Naive B cell (primary cell): Measurements from ENCODE around the gene ZCCHC18. TPM values are rescaled to one million over a fixed set of nuclear protein-coding genes. Genes with fewer than 3 reads are reported as not detected.

Experiments
- ATAC-seq, 2 donors: fragments of 150-1000 bp; cut with Tn5 transposase; 2 replicates each; pipeline ENCODE4 v1.10.0; 2021; ENCODE audit warnings: low read depth in 2 of 2, mild to moderate bottlenecking in 2 of 2, moderate library complexity in 2 of 2
- DNase-seq: peaks from one replicate; pipeline ENCODE4 v3.0.0; 2022
- H3K27ac Mint-ChIP-seq, 6 donors: one replicate each; pipeline ENCODE4 v1.8.0; 2020 to 2022; ENCODE audit warnings: mild to moderate bottlenecking in 6 of 6, mixed read lengths in 6 of 6, moderate library complexity in 5 of 6, inconsistent platforms in 2 of 6
- H3K27me3 Mint-ChIP-seq, 3 donors: one replicate each; pipeline ENCODE4 v1.8.0; 2021 to 2022; ENCODE audit warnings: mixed read lengths in 3 of 3, mild to moderate bottlenecking in 1 of 3
- H3K36me3 Mint-ChIP-seq, 2 donors: one replicate each; pipeline ENCODE4 v1.8.0; 2020 to 2022; ENCODE audit warnings: mixed read lengths in 2 of 2, inconsistent platforms in 1 of 2, mild to moderate bottlenecking in 1 of 2
- H3K4me1 Mint-ChIP-seq, 3 donors: one replicate each; pipeline ENCODE4 v1.8.0; 2020 to 2022; ENCODE audit warnings: mixed read lengths in 3 of 3, inconsistent platforms in 1 of 3, mild to moderate bottlenecking in 1 of 3, moderate library complexity in 1 of 3
- H3K4me3 Mint-ChIP-seq, 8 donors: one replicate each; pipeline ENCODE4 v1.8.0; 2020 to 2022; ENCODE audit warnings: mild to moderate bottlenecking in 8 of 8, mixed read lengths in 8 of 8, moderate library complexity in 8 of 8, inconsistent platforms in 2 of 8
- H3K9me3 Mint-ChIP-seq, 7 donors: one replicate each; pipeline ENCODE4 v1.8.0; 2020 to 2022; ENCODE audit warnings: mixed read lengths in 7 of 7, mild to moderate bottlenecking in 5 of 7, inconsistent platforms in 2 of 7, moderate library complexity in 1 of 7
- polyA plus RNA-seq, 6 donors: library from polyadenylated mRNA; unstranded; fragments of 300-500 nt; fragmentation: Illumina TruSeq; gene quantifications; one replicate each; pipeline ENCODE4 v1.2.3, GENCODE V29; 2021; ENCODE audit warnings: low read depth in 6 of 6

Gene ZCCHC18
- polyA plus RNA-seq, 6 donors from 2014 or later, result 14.1 to 30.6 (median 23.5) TPM

- ATAC-seq, result no peak
- Mint-ChIP-seq H3K36me3 (peaks cover 0 to 5% of the 10 kb centered on the region in 2 donors), H3K27ac (peak overlapping the region in 1 of 6 donors; percentile 21), H3K9me3 (peaks cover 0 to 4% (median 1%) of the 10 kb centered on the region in 7 donors), H3K27me3 (no peaks in the 10 kb centered on the region), H3K4me1 (peaks cover 16 to 29% (median 25%) of the 10 kb centered on the region in 3 donors), H3K4me3 (no peak overlapping the region)
- DNase-seq, result no peak
Observed at GRCh38 chrX:104141087-104141760, 28.9 kb downstream of the ZCCHC18 start.

- H3K9me3 Mint-ChIP-seq, result peaks cover 0 to 4% (median 0%) of the 10 kb centered on the region in 7 donors
- ATAC-seq (no peak), DNase-seq (no peak)
- H3K36me3 Mint-ChIP-seq, result peaks cover under 1 to 5% of the 10 kb centered on the region in 2 donors
- H3K27ac Mint-ChIP-seq, result peak overlapping the region in 3 of 6 donors; percentile 1 to 84 (median 24)
- peaks cover 4 to 20% (median 18%) of the 10 kb centered on the region in 3 donors for H3K4me1 Mint-ChIP-seq
- H3K4me3 Mint-ChIP-seq, result no peak overlapping the region
- H3K27me3 Mint-ChIP-seq, result no peaks in the 10 kb centered on the region
Observed at GRCh38 chrX:104151037-104151436, 38.7 kb downstream of the ZCCHC18 start.

DNA sequence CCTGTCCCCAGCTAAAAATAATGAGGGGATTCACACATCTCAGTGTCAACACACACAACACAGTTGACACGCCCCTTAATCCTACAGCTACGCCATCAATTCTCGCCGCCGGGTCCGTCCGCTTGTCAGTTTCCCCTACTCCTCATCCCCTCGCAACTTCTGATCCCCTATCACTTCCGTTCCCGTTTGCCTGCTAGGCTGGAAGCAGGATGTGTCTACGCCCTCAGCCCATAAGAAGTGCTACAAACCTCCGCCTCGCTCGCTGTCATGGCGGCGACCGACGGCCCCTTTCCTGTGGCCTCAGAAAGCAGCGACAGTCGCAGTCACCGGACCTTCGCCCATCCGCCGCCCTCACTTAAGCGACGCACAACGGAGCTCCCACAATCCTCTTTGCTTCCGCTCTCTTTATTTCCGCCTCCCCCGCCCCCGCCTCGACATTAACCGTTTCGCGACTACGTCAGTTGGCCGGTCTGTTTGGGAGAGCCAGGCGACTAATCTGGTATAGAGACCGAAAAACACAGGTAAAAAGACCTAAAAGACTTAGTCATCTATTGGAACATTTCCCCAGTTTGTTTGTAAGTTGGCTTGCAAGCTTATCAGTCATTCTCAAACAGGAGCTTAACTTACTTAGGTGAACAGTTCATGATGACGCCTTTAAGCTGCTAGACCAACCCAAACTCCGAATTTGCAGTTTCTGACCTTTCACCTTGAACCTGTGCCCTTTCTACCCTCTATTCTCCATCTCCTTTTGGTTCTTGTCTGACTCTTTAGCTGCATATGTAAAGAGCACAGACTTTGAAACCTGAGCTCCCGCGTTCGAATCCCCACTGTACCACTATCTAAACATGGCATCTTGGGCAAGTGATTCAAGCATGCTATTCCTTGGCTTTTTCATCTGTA is 44.6 kb downstream of the ZCCHC18 start, which contains the start of gene SLC25A53:
Gene SLC25A53, minus strand, starts transcription at position 380 of the 900 bp plus-strand sequence. CDS start 51,752 bp downstream, outside the sequence.
- Mint-ChIP-seq H3K27ac (peak within 1 kb of the TSS; percentile 99 to 100 (median 100)), H3K36me3 (peaks cover 5 to 10% of the 10 kb centered on the region in 2 donors), H3K9me3 (peaks cover 0 to 1% (median 0%) of the 10 kb centered on the region in 7 donors), H3K4me1 (peaks cover 6 to 22% (median 15%) of the 10 kb centered on the region in 3 donors), H3K4me3 (peak within 1 kb of the TSS; percentile 88 to 99 (median 97)), H3K27me3 (no peaks in the 10 kb centered on the region)
- ATAC-seq, result peak; percentile 86 to 87
- DNase-seq, result peak; percentile 79

Other genes with a start within 250 kb of the ZCCHC18 start
- gene TMSB15B, start 149.9 kb upstream of the ZCCHC18 start, polyA plus RNA-seq, result 10 to 100 TPM; 12.4 to 38.5 (median 18.1) TPM
- not detected for gene H2BW1, start 98.8 kb upstream of the ZCCHC18 start, polyA plus RNA-seq
- gene H2BW2, start 72.6 kb upstream of the ZCCHC18 start, polyA plus RNA-seq, result not detected
- gene TMSB15C, start 36.3 kb upstream of the ZCCHC18 start, polyA plus RNA-seq, result 1 to 10 TPM in 2 of 6 donors, under 1 TPM in 3, not detected in 1; 0.66 to 1.5 (median 0.90) TPM
- 10 to 100 TPM; 11.1 to 14.7 (median 12.9) TPM for gene SLC25A53, start 44.5 kb downstream of the ZCCHC18 start, polyA plus RNA-seq
- 10 to 100 TPM in 5 of 6 donors, 1 to 10 TPM in 1; 8.5 to 14.4 (median 12.5) TPM for gene FAM199X, start 53.9 kb downstream of the ZCCHC18 start, polyA plus RNA-seq
- gene ESX1, start 142.4 kb downstream of the ZCCHC18 start, polyA plus RNA-seq, result not detected